Measurements from ENCODE around the gene ZNF280A.

The ZNF280A gene

DNA sequence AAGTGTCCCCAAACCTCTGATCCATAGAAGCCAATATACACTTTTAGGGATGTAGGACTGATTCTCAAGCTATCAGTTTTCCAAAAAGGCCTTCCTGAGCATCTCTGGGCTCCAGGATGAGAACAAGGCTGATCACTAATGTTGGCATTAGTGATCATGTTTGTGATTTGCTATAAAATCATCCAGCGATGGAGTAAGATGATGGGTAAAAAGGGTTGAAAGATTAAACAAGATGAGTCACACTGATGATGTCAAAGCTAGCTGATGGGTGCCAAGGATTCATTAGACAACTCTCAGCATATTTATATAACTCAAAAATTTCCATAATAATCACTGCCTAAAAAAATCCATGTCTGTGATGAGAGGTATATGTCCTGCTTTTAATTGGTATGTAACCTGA, 54.3 kb downstream of the ZNF280A start:
- DNase-seq = no peak

DNA sequence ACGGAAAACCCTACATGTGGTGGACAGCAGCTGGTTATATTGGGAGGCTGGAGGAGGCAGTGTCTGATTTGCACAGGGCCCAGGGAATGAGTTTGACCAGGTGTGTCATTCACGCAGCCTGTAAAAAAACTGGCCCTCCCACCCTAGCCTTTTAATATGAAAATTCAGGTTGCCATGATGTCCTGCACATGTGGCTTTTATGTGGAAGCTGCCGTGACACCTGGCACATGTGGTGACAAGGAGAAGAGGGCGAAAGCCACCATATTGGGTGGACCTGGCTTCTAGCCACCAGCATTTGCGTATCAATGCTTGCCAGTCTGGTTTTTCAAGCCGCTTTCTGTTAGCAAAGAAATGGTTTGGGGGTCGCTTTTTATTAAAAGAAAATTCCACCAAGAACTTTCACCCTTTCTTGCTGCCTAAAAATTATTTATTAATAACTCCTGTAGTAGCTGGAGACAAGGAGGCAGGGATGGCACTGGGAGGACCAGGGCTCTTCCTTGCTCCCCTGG, 54.9 kb downstream of the ZNF280A start:
- no peak for DNase-seq

DNA sequence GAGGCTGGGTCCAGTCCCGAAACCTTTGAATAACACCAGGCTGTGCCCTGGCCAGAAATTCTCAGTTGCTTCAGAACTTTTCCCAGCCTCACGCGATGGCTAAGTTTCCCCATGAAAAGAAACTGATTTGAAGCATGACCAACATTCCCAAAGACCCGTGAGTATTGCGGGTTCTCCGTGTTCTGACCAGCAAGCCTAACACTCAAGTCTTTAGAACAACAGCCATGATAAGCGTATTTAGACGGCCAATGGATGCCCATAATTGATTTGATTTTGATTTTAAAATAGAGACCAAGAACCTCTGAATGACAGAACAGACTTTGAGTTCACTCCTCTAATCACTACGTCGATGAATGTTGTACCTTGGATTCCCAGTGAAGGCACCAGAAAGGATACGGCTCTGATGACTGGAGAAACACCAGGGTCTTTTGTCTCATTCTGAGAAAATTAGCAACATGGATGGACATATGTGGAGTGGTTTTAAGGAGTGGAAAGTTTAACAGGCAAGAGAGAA, 55.5 kb downstream of the ZNF280A start:
- no peak for DNase-seq

DNA sequence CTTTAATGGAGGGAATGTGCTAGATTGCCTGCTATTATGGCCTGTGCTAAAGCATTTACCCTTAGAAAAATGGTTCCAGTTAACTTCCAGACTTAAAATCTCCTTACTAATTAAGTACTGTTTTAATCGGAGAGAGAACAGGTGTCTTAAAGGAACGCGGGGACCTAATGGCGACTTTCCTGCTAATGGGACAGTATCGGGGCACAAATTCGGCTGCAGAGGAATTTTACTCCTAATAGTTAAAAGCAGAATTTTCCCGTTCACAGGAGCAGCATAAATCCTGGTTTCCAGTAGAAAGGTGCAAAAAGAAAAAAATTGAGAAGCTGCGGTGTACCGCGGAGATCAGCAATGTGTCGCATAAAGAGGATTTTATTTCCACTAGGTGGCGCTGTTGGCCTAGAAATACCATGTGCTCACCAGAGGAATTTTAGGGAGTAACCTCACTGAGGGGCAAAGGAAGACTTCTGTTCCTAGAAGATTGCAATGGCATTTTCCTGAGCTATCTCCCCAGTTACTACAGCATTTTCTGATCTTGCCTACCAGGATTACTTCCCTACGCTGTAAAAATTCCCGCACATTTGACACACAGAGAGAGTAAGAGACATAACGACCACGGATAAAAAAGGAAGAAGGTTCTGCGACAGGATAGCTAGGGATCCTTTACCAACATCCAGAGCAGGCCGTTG, 56.1 kb downstream of the ZNF280A start:
- peak; percentile 44 for DNase-seq
